Mesendoderm (in vitro differentiated cells): ENCODE results near the gene CEP295NL.

Source experiments
- DNase-seq: peaks from one replicate; pipeline ENCODE4 v3.0.0; 2013
- H2AK5ac ChIP-seq: 2 replicates; pipeline ENCODE4 v1.6.1; 2013; ENCODE audit warnings: low read length, inconsistent platforms
- H2BK120ac ChIP-seq: 2 replicates; pipeline ENCODE4 v1.6.1; 2013; ENCODE audit warnings: low read depth, mild to moderate bottlenecking, low read length, moderate library complexity, mixed read lengths
- H2BK15ac ChIP-seq: replicated peaks from 2 replicates; pipeline ENCODE4 v1.6.1; 2013; ENCODE audit warnings: low read depth, mild to moderate bottlenecking, moderate library complexity
- H2BK5ac ChIP-seq: 2 replicates; pipeline ENCODE4 v1.6.1; 2013; ENCODE audit warnings: low read length, inconsistent platforms
- H3K18ac ChIP-seq: 2 replicates; pipeline ENCODE4 v1.6.1; 2013; ENCODE audit warnings: mild to moderate bottlenecking, low read length, mixed read lengths
- H3K23ac ChIP-seq: one replicate; pipeline ENCODE4 v1.6.1; 2013; ENCODE audit warnings: low read length
- H3K27ac ChIP-seq: 2 replicates; pipeline ENCODE4 v1.5.1; 2013; ENCODE audit warnings: low read depth, mild to moderate bottlenecking, inconsistent platforms, low read length, moderate library complexity
- H3K27me3 ChIP-seq: 2 replicates; pipeline ENCODE4 v1.6.1; 2013; ENCODE audit warnings: low read length, control low read depth, mild to moderate bottlenecking, inconsistent platforms; ENCODE audit not compliant: insufficient read depth, poor library complexity
- H3K36me3 ChIP-seq: 2 replicates; pipeline ENCODE4 v1.6.1; 2013; ENCODE audit warnings: low read length, inconsistent platforms; ENCODE audit not compliant: control insufficient read depth, insufficient read depth
- H3K4ac ChIP-seq: one replicate; pipeline ENCODE4 v1.6.1; 2013; ENCODE audit warnings: low read depth, mild to moderate bottlenecking, low read length, moderate library complexity
- H3K4me1 ChIP-seq: 2 replicates; pipeline ENCODE4 v1.6.1; 2013; ENCODE audit warnings: low read depth, low read length, inconsistent platforms; ENCODE audit not compliant: control insufficient read depth
- H3K4me2 ChIP-seq: 2 replicates; pipeline ENCODE4 v1.6.1; 2013; ENCODE audit warnings: low read length
- H3K4me3 ChIP-seq: 2 replicates; pipeline ENCODE4 v1.5.1; 2013; ENCODE audit warnings: mild to moderate bottlenecking, low read length
- H3K56ac ChIP-seq: one replicate; pipeline ENCODE4 v1.6.1; 2013; ENCODE audit warnings: low read length
- H3K79me1 ChIP-seq: 2 replicates; pipeline ENCODE4 v1.6.1; 2013; ENCODE audit warnings: low read length, inconsistent platforms
- H3K79me2 ChIP-seq: 2 replicates; pipeline ENCODE4 v1.6.1; 2013; ENCODE audit warnings: mild to moderate bottlenecking, low read length; ENCODE audit not compliant: control insufficient read depth, insufficient read depth
- H3K9ac ChIP-seq: 2 replicates; pipeline ENCODE4 v1.6.1; 2013; ENCODE audit warnings: low read length, inconsistent platforms
- H4K5ac ChIP-seq: one replicate; pipeline ENCODE4 v1.6.1; 2013; ENCODE audit warnings: low read length
- H4K8ac ChIP-seq: one replicate; pipeline ENCODE4 v1.6.1; 2013; ENCODE audit warnings: low read depth, mild to moderate bottlenecking, control low read depth, low read length, moderate library complexity
- WGBS: extraction: QIAGEN DNeasy Blood & Tissue Kit; methylation state at CpG from one replicate; pipeline ENCODE4 v1.1.7; 2013; ENCODE audit warnings: low lambda C conversion rate, missing lambda C conversion rate; ENCODE audit not compliant: insufficient coverage; ENCODE audit errors: extremely low coverage; 5-methylcytosine and 5-hydroxymethylcytosine counted together

The CEP295NL gene

DNA sequence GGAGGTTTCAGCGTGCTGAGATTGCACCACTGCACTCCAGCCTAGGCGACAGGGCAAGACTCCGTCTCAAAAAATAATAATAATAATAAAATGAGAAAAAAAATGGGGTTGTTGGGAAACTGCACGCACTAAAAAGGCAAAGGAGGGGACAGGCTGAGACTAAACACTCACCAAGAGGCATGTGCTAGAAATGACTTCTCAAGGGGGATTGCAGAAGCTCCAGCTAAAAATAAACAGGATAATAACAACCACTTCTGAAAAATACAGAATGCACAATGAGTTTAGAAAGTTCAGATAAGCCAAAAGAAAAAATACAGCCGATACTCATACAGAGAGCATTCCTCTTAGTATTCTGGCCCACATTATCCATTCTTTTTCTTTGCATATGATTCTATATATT lies 37.3 kb upstream of the CEP295NL start:
- H3K27ac ChIP-seq: no peak overlapping the region
- no peak overlapping the region for H2AK5ac ChIP-seq
- no peaks in the 10 kb centered on the region for H3K36me3 ChIP-seq
- no peaks in the 10 kb centered on the region for H3K79me2 ChIP-seq
- H3K56ac ChIP-seq: no peak overlapping the region
- H3K4me1 ChIP-seq: no peaks in the 10 kb centered on the region
- H3K4me2 ChIP-seq: no peak overlapping the region
- no peak overlapping the region for H4K8ac ChIP-seq
- no peaks in the 10 kb centered on the region for H3K79me1 ChIP-seq
- H3K18ac ChIP-seq: no peak overlapping the region
- H3K27me3 ChIP-seq: no peaks in the 10 kb centered on the region
- no peak overlapping the region for H3K4ac ChIP-seq
- WGBS: no CpG with 5 or more reads among the region's 5 CpGs
- H3K23ac ChIP-seq: no peak overlapping the region
- no peak overlapping the region for H2BK120ac ChIP-seq
- no peak overlapping the region for H3K9ac ChIP-seq
- H3K4me3 ChIP-seq: no peak overlapping the region
- H2BK5ac ChIP-seq: no peak overlapping the region
- H4K5ac ChIP-seq: no peak overlapping the region
- no peak overlapping the region for H2BK15ac ChIP-seq
- no peak for DNase-seq

DNA sequence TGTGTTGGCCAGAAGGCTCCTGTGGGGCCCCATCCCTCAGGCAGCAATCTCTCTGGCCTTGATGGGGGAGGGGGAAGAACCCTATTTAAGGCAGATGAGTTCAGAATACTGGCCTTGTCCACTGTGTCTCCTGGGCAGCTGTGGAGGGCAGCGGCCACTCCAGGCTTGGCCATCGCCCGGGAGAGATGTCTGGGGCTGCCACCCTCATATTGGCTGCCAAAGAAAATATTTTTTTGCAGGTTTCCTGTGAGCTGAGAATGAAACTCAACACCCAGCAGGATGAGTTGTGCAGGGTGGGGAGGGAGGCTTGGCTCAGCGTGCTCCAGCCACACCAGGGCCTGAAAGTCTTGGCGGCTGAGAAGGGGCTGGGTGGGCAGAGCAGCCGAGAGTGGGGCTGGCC lies 36.6 kb upstream of the CEP295NL start:
- Histone ChIP-seq H3K27ac (no peak overlapping the region), H4K8ac (no peak overlapping the region), H3K4ac (no peak overlapping the region), H3K23ac (no peak overlapping the region), H3K18ac (no peak overlapping the region), H3K79me2 (no peaks in the 10 kb centered on the region), H2BK5ac (no peak overlapping the region), H2BK15ac (no peak overlapping the region), H2BK120ac (no peak overlapping the region), H3K9ac (no peak overlapping the region), H4K5ac (no peak overlapping the region), H3K36me3 (no peaks in the 10 kb centered on the region), H2AK5ac (no peak overlapping the region), H3K4me2 (no peak overlapping the region), H3K79me1 (no peaks in the 10 kb centered on the region), H3K4me1 (no peaks in the 10 kb centered on the region), H3K27me3 (no peaks in the 10 kb centered on the region), H3K4me3 (no peak overlapping the region), H3K56ac (no peak overlapping the region)
- no peak for DNase-seq
- WGBS: no CpG with 5 or more reads among the region's 6 CpGs

DNA sequence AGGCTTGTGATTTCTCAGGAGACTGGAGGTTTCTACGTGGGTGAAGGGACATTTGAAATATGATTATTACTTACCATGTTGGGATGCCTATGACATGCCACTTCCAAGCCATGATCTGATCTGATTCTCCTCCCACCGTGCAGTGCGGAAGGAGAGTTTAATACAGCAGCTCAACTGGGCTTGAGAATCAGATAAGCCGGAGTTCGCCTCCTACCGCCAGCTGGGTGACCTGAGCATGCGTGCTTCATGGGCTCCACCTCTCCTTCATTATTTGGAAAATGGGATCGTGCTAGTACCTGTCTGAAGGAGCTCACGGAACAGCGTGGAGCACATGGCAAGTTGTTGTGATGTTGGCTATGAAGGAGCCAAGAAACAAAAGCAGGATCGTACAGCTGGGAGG lies 34.6 kb upstream of the CEP295NL start:
- Histone ChIP-seq H2BK5ac (no peak overlapping the region), H4K8ac (no peak overlapping the region)
- WGBS: no CpG with 5 or more reads among the region's 11 CpGs

DNA sequence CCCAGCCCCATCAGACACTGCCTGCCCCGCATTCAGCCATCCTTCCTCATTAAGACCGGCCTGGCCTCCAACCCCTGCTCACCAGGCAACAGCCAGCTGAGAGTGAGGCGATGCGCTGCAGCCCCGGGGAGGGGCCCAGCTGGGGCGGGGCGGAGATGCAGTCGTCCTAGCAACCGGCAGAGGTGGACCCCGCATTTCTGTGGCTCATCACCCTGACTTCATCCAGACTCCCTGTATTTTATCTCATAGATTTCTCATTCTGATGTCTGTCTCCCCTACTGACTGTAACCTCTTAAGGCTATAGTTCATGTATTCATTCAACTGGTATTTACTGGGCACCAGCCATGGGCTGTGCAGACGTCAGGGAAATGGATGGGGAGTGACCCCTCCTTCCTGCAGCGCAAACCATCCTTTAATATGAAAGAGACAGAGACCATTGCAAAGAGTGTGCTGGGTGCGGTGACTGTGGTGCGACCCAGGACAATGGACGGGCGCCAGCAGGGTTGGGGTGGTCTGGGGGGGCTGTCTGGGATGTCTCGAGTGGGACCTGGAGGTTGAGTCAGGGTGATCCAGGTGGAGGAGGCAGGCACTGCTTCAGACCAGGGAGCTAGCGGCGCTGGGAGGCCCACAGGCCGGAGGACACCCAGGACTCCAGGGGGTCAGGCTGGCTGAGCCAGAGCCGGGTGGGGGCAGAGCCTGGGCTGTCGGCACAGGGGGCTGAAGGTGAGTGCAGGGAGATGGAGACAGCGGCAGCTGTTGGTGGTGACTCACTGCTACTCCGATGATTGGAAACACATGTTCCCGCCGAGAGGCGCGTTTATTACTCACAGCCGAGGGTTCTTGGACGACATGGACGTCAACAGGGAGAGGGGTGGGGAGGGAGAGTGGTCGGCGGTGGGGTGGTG lies 32.7 kb upstream of the CEP295NL start:
- H3K23ac ChIP-seq: no peak overlapping the region
- no peaks in the 10 kb centered on the region for H3K79me1 ChIP-seq
- no peak overlapping the region for H3K18ac ChIP-seq
- no peak for DNase-seq
- no peak overlapping the region for H4K8ac ChIP-seq
- H2BK15ac ChIP-seq: no peak overlapping the region
- no peak overlapping the region for H2AK5ac ChIP-seq
- H3K4me1 ChIP-seq: no peaks in the 10 kb centered on the region
- H3K56ac ChIP-seq: no peak overlapping the region
- H3K36me3 ChIP-seq: no peaks in the 10 kb centered on the region
- H4K5ac ChIP-seq: no peak overlapping the region
- no peak overlapping the region for H2BK120ac ChIP-seq
- H3K9ac ChIP-seq: no peak overlapping the region
- WGBS: no CpG with 5 or more reads among the region's 33 CpGs
- no peaks in the 10 kb centered on the region for H3K27me3 ChIP-seq
- no peak overlapping the region for H3K4ac ChIP-seq
- H3K4me3 ChIP-seq: no peak overlapping the region
- H3K79me2 ChIP-seq: no peaks in the 10 kb centered on the region
- H3K27ac ChIP-seq: no peak overlapping the region
- H2BK5ac ChIP-seq: no peak overlapping the region
- H3K4me2 ChIP-seq: no peak overlapping the region

More for the DNA sequence above, 34.6 kb upstream of the CEP295NL start:
- no peaks in the 10 kb centered on the region for H3K36me3 ChIP-seq
- H3K4ac ChIP-seq: no peak overlapping the region
- H3K79me2 ChIP-seq: no peaks in the 10 kb centered on the region
- no peak overlapping the region for H3K18ac ChIP-seq
- H3K27ac ChIP-seq: no peak overlapping the region
- no peak overlapping the region for H4K5ac ChIP-seq
- no peak overlapping the region for H2BK15ac ChIP-seq
- H3K9ac ChIP-seq: no peak overlapping the region
- no peak overlapping the region for H3K4me3 ChIP-seq
- no peak for DNase-seq
- no peak overlapping the region for H3K56ac ChIP-seq
- no peak overlapping the region for H2BK120ac ChIP-seq
- H3K27me3 ChIP-seq: no peaks in the 10 kb centered on the region
- no peak overlapping the region for H3K23ac ChIP-seq
- no peaks in the 10 kb centered on the region for H3K79me1 ChIP-seq
- H3K4me1 ChIP-seq: no peaks in the 10 kb centered on the region
- no peak overlapping the region for H2AK5ac ChIP-seq
- H3K4me2 ChIP-seq: no peak overlapping the region

DNA sequence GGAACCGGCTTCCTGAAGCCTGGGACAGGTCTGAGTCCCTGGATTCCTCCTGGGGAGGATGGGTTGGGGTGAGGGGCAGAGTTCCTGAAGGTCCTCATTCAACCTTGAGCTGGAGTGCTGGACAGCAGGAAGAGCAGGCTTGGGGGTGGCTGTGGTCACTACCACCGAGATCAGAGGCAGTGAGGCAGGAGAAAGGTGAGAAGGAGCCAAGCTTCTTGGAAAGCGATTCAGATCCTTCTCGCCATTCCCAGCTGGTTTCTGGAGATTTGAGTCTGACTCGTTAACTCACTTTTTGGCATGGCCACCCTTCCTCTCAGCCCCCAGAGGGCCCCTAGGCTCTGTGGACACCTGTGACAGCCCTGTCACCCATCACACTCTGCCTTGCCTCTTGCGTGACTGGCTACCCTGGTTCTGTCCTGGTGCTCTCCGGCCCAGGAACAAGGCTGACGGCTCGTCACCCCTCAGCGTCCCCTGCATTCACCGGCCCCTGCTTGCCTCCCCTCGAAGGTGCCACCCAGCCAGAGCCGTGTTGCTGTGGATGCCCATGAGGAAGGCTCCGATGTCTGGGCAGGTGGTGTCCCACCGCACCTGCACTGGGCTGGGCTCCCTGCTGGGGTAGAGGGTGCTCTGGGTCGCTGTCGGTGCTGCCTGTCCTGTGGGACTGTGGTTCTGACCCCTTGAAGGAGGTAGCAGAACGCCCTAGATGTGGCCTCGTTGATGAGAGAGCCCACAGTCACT lies 31.8 kb upstream of the CEP295NL start:
- Histone ChIP-seq H3K79me2 (no peaks in the 10 kb centered on the region), H2BK15ac (no peak overlapping the region)

More for the DNA sequence above, 31.8 kb upstream of the CEP295NL start:
- Histone ChIP-seq H3K56ac (no peak overlapping the region), H3K4ac (no peak overlapping the region), H3K4me1 (no peaks in the 10 kb centered on the region), H3K27me3 (no peaks in the 10 kb centered on the region), H3K9ac (no peak overlapping the region), H3K27ac (no peak overlapping the region), H3K23ac (no peak overlapping the region), H2BK5ac (no peak overlapping the region), H3K4me2 (no peak overlapping the region), H3K4me3 (no peak overlapping the region), H3K18ac (no peak overlapping the region), H4K8ac (no peak overlapping the region), H3K79me1 (no peaks in the 10 kb centered on the region), H4K5ac (no peak overlapping the region), H3K36me3 (no peaks in the 10 kb centered on the region), H2BK120ac (no peak overlapping the region), H2AK5ac (no peak overlapping the region)
- no CpG with 5 or more reads among the region's 19 CpGs for WGBS
- DNase-seq: no peak
